HG03432 (cell line): Measurements from ENCODE around the gene DCDC2.
"Not testable (repeated sequence)": the region's sequence is repeated elsewhere in the genome, so short reads cannot be mapped to it uniquely, and the experiment has no call there.

Source experiments
- ATAC-seq: cut with Tn5 transposase; IDR thresholded peaks from one replicate; pipeline ENCODE4 v1.9.1; 2021; ENCODE audit warnings: mild to moderate bottlenecking, moderate library complexity; ENCODE audit not compliant: unreplicated experiment

The DCDC2 gene

GRCh38 chr6:24149836-24150235, 208.0 kb downstream of the DCDC2 start:
- no peak for ATAC-seq

- ATAC-seq = no peak
Observed at GRCh38 chr6:24149296-24149695, 208.6 kb downstream of the DCDC2 start.

DNA sequence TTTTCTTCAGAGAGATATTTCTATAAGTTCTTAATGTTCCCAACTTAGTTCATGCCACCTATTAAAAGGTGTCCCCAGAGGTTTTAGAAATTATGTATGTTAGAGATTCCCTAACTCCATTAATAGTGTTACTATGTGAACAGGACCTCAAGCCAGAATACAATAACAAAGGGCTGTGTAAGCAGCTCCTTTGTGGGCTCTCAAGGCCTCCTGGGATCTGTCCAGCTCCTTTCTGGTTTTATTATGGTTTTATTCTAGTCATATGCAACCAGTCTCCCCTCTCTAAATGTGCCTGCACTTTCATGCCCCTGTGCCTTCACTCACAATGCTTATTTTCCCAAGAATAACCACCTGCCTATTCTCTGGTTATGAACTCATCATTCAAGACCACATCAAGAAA, 209.2 kb downstream of the DCDC2 start:
- ATAC-seq = no peak

- ATAC-seq = no peak
Observed at GRCh38 chr6:24148154-24148570, 209.7 kb downstream of the DCDC2 start.

GRCh38 chr6:24147511-24148153, 210.2 kb downstream of the DCDC2 start:
- no peak for ATAC-seq

DNA sequence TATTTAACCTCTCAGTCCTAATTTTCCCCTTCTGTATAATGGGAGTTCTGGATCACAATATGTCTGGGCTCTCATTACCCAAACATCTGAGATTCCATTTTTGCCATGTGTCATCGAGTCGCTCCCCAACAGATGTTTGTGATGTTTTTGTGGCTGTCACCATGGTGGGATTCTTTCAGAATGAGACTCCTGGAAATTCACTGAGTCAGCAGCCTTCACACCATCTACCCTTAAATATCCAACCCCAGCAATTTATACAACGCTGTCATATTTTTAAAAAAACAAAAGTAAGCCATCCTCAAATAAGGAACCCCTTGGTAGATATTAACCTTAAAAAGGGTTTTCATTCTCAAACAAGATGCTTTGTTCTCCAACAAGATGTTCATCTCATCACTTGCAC, 211.0 kb downstream of the DCDC2 start:
- no peak for ATAC-seq

GRCh38 chr6:24145690-24146131, 212.1 kb downstream of the DCDC2 start:
- no peak for ATAC-seq

GRCh38 chr6:24142733-24143132, 215.1 kb downstream of the DCDC2 start:
- ATAC-seq = not testable (repeated sequence)

DNA sequence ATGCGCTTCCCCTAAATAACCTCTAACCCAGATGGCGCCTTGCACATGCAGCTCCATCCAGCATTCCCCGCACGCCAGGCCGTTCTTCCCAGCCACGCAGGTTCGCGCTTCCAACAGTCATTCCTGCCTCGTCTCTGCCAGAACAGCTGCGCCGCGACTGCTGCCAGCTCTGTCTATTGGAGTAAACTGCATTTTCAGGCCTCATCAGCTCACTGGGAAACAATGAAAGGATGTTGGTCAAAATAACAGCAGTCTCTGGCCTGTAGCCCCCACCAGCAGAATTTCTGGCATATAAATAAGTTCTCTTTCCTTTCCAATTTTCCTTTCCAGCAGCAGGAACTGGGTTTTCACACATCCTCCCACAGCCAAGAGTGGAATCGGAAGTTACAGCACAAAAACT, 217.3 kb downstream of the DCDC2 start:
- ATAC-seq = no peak

DNA sequence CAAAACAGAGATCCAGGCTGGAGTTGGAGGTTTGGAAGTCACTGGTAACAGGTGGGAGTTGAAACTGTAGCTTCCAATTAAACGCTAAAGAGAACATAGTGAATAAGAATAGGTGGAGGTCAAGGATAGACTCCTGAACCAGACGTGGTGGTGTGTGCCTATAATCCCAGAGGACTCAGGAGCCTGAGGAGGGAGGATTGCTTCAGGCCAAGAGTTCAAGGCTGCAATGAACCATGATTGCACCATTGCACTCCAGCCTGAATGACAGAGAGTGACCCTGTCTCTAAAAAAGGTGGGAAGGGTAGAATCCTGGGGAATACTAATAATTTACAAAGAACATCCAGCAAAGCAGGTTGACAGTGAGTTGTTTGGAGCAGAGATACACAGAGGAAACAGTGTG, 218.2 kb downstream of the DCDC2 start:
- ATAC-seq = no peak

GRCh38 chr6:24139080-24139479, 218.8 kb downstream of the DCDC2 start:
- ATAC-seq = no peak

DNA sequence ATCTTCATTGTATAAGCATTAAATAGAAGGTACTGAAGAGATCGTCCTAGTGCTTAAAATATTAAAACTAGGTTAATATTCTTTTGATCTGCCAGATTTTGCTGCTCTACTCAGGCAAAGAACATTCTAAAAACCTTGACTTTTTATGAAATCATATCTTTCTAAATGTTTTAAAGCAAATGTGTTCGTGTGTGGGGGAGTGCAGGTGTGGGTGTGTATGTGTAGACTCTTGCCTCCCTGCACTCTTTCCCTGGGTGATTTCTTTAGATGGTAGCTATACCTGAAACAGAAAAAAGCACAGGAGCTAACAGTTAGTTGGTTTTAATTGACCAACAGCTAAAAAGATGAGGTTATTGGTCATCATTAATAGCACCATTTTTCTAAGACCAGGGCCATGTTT, 226.1 kb downstream of the DCDC2 start:
- ATAC-seq = no peak

DNA sequence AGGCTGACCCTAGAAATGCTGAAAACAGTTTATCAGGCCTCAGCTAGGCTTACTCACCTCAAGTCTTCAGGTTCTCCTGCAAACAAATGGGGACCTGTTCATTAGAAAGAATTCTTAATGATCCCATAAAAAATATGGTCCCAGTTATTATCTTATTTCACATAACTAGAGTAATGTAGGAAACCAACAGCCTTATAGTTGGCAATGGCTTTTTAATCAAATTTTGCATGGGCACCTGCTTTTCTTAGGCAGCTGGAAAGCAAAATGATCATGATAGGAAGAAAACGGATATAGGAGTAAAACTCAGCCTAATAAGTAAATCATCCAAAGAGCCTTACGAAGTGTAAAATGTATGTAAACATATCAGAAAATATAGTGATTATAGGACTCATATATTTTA, 230.5 kb downstream of the DCDC2 start:
- ATAC-seq = no peak

- ATAC-seq = peak; percentile 61
Observed at GRCh38 chr6:24126586-24127192, 231.2 kb downstream of the DCDC2 start.

GRCh38 chr6:24125980-24126379, 231.9 kb downstream of the DCDC2 start, which contains the start of gene NRSN1:
NRSN1 (plus strand) TSS chr6:24126215; CDS start chr6:24134328, 8,113 bp downstream.
- ATAC-seq = no peak

- ATAC-seq = no peak
Observed at GRCh38 chr6:24122139-24122538, 235.7 kb downstream of the DCDC2 start.
